DMS114 treated with DMSO at 0.1 percent for 48 hours (cell line): ENCODE measurements around the gene PDCD7.
A peak's percentile ranks its signal among the peaks of the same experiment; 100 is the strongest.
"Not testable (repeated sequence)": the region's sequence is repeated elsewhere in the genome, so short reads cannot be mapped to it uniquely, and the experiment has no call there.

Experiments
- DNase-seq: peaks from one replicate; lab custom pipeline; 2025; ENCODE audit not compliant: unreplicated experiment; lab: John Stamatoyannopoulos, UW

Gene PDCD7

GRCh38 chr15:65133548-65134200 lies at the start of gene PDCD7:
Gene PDCD7, minus strand, starts transcription at chr15:65133808. Its CDS starts 27 bp downstream, at chr15:65133781.
- peak; percentile 96 for DNase-seq

- DNase-seq, result no peak
These were observed 48.9 kb upstream of the PDCD7 start for GRCh38 chr15:65182538-65182937.

GRCh38 chr15:65181582-65182353 lies 48.2 kb upstream of the PDCD7 start:
- DNase-seq, result not testable (repeated sequence)

- DNase-seq, result no peak
These were observed 46.6 kb upstream of the PDCD7 start for GRCh38 chr15:65180167-65180566.

GRCh38 chr15:65177901-65178300 lies 44.3 kb upstream of the PDCD7 start:
- no peak for DNase-seq

GRCh38 chr15:65176056-65176455 lies 42.4 kb upstream of the PDCD7 start:
- no peak for DNase-seq

- no peak for DNase-seq
These were observed 41.9 kb upstream of the PDCD7 start for GRCh38 chr15:65175511-65175910.

GRCh38 chr15:65174509-65174908 lies 40.9 kb upstream of the PDCD7 start:
- no peak for DNase-seq

- DNase-seq, result no peak
These were observed 38.9 kb upstream of the PDCD7 start for GRCh38 chr15:65172531-65172930.

- DNase-seq, result no peak
These were observed 37.8 kb upstream of the PDCD7 start for GRCh38 chr15:65171428-65171827.

GRCh38 chr15:65165875-65166274 lies 32.3 kb upstream of the PDCD7 start:
- no peak for DNase-seq

GRCh38 chr15:65164139-65164538 lies 30.5 kb upstream of the PDCD7 start:
- no peak for DNase-seq

- no peak for DNase-seq
These were observed 29.4 kb upstream of the PDCD7 start for GRCh38 chr15:65163041-65163440.

GRCh38 chr15:65156692-65157091 lies 23.1 kb upstream of the PDCD7 start:
- DNase-seq, result no peak

GRCh38 chr15:65154720-65155119 lies 21.1 kb upstream of the PDCD7 start:
- no peak for DNase-seq

GRCh38 chr15:65147902-65148301 lies 14.3 kb upstream of the PDCD7 start:
- no peak for DNase-seq

- no peak for DNase-seq
These were observed 12.8 kb upstream of the PDCD7 start for GRCh38 chr15:65146438-65146837.

GRCh38 chr15:65138631-65139030 lies 5.0 kb upstream of the PDCD7 start:
- not testable (repeated sequence) for DNase-seq

GRCh38 chr15:65137893-65138292 lies 4.3 kb upstream of the PDCD7 start:
- not testable (repeated sequence) for DNase-seq

GRCh38 chr15:65137089-65137488 lies 3.5 kb upstream of the PDCD7 start:
- DNase-seq, result not testable (repeated sequence)

- DNase-seq, result no peak
These were observed 930 bp upstream of the PDCD7 start for GRCh38 chr15:65134538-65134937.

GRCh38 chr15:65132878-65133547 lies 595 bp downstream of the PDCD7 start:
- DNase-seq, result peak; percentile 40
